ENCODE data around the gene RRP1. TPM values are rescaled to one million over a fixed set of nuclear protein-coding genes. Genes with fewer than 3 reads are reported as not detected.

Gene RRP1
- total RNA-seq, 1 experiment from 2014 or later: 76.7 TPM

- DNase-seq: no peak
Measured at GRCh38 chr21:43783098-43783700, 6.2 kb upstream of the RRP1 start.

More at GRCh38 chr21:43783098-43783700, 6.2 kb upstream of the RRP1 start:
- Histone ChIP-seq H4K20me1 (ENCODE audit: control insufficient read depth, insufficient read depth, insufficient read length) (no peaks in the 10 kb centered on the region), H3K18ac (ENCODE audit: insufficient read length, low read depth, low read length) (no peak overlapping the region), H2BK12ac (ENCODE audit: insufficient read length, low read depth, low read length) (no peak overlapping the region), H3K27ac (ENCODE audit: insufficient read length, low read depth, low read length) (no peak overlapping the region), H2BK20ac (ENCODE audit: low read depth, low read length, poor library complexity, severe bottlenecking) (no peak overlapping the region), H3K27me3 (ENCODE audit: insufficient read depth, low read length) (no peaks in the 10 kb centered on the region), H3K4me2 (ENCODE audit: insufficient read depth, insufficient read length, low read length) (no peak overlapping the region), H3K23me2 (ENCODE audit: insufficient read length, low read depth, low read length, poor library complexity, severe bottlenecking) (no peaks in the 10 kb centered on the region), H4K8ac (replicated peaks; ENCODE audit: insufficient read length, low read depth, low read length) (no peak overlapping the region), H3K4ac (ENCODE audit: low read depth, low read length) (no peak overlapping the region), H2BK120ac (ENCODE audit: low read depth, low read length, poor library complexity, severe bottlenecking) (no peak overlapping the region), H3K56ac (ENCODE audit: insufficient read length, low read depth, low read length) (no peak overlapping the region), H2BK5ac (ENCODE audit: insufficient read length, low read length) (no peak overlapping the region), H3K23ac (ENCODE audit: insufficient read length, low read depth, low read length) (no peak overlapping the region), H4K91ac (ENCODE audit: insufficient read length, low read depth, low read length) (no peak overlapping the region), H4K5ac (ENCODE audit: insufficient read length, low read depth, low read length) (no peak overlapping the region), H3K79me1 (ENCODE audit: insufficient read depth, low read depth, low read length, poor library complexity, severe bottlenecking) (no peaks in the 10 kb centered on the region), H3K9ac (ENCODE audit: extremely low read depth, insufficient read length, low read length) (no peak overlapping the region), H3K4me1 (ENCODE audit: insufficient read depth, low read length) (peaks cover 3% of the 10 kb centered on the region; the same call in 1 of the 2 replicates), H3K9me3 (ENCODE audit: control insufficient read depth, low read depth, low read length) (no peaks in the 10 kb centered on the region), H3K14ac (ENCODE audit: insufficient read depth, low read length) (no peak overlapping the region), H3T11ph (ENCODE audit: low read length) (no peak overlapping the region), H2BK15ac (ENCODE audit: low read depth, low read length) (no peak overlapping the region), H2AK5ac (ENCODE audit: insufficient read length, low read length) (no peak overlapping the region), H3K79me2 (ENCODE audit: insufficient read depth, low read length) (no peaks in the 10 kb centered on the region), H2AFZ (ENCODE audit: low read length) (no peak overlapping the region)
- no peaks in the 10 kb centered on the region; a peak in 2 of 5 replicates for H3K9me3 Mint-ChIP-seq
- TF ChIP-seq CTCF (conservative IDR thresholded peaks at IDR 0.05): no peak
- no peaks in the 10 kb centered on the region for H3K36me3 Mint-ChIP-seq (ENCODE audit: insufficient read depth in 1 of 3, low read depth in 3 of 3)
- peaks cover 11 to 16% of the 10 kb centered on the region in 2 experiments for H3K4me1 Mint-ChIP-seq
- no peak overlapping the region for H3K27ac Mint-ChIP-seq
- no peak overlapping the region for H3K4me3 Mint-ChIP-seq
- WGBS (ENCODE audit: extremely low coverage, insufficient read length, low lambda C conversion rate): no CpG with 5 or more reads among the region's 17 CpGs
- peaks cover 2% of the 10 kb centered on the region for H3K27me3 Mint-ChIP-seq (ENCODE audit: low read depth)

Measured in H9 (cell line).